GDM1 (cell line): Measurements from ENCODE around the gene PDE8A.
"Not testable (repeated sequence)": the region's sequence is repeated elsewhere in the genome, so short reads cannot be mapped to it uniquely, and the experiment has no call there.

ENCODE experiments used
- DNase-seq: peaks from one replicate; lab custom pipeline; 2025; lab: John Stamatoyannopoulos, UW

Gene PDE8A

GRCh38 chr15:85011160-85011571 is 29.5 kb downstream of the PDE8A start:
- DNase-seq: no peak

GRCh38 chr15:85011724-85012123 is 30.1 kb downstream of the PDE8A start:
- not testable (repeated sequence) for DNase-seq

- no peak for DNase-seq
These were observed 32.1 kb downstream of the PDE8A start for GRCh38 chr15:85013785-85014184.

- no peak for DNase-seq
These were observed 33.3 kb downstream of the PDE8A start for GRCh38 chr15:85014932-85015331.

- DNase-seq: no peak
These were observed 34.6 kb downstream of the PDE8A start for GRCh38 chr15:85016275-85016674.

- DNase-seq: no peak
These were observed 38.3 kb downstream of the PDE8A start for GRCh38 chr15:85019815-85020590.

- DNase-seq: no peak
These were observed 39.8 kb downstream of the PDE8A start for GRCh38 chr15:85021409-85021808.

GRCh38 chr15:85022860-85023403 is 41.3 kb downstream of the PDE8A start:
- DNase-seq: no peak

- DNase-seq: no peak
These were observed 42.3 kb downstream of the PDE8A start for GRCh38 chr15:85024003-85024402.

GRCh38 chr15:85024509-85025336 is 43.1 kb downstream of the PDE8A start:
- DNase-seq: no peak

GRCh38 chr15:85025516-85026251 is 44.0 kb downstream of the PDE8A start:
- DNase-seq: no peak

- no peak for DNase-seq
These were observed 44.8 kb downstream of the PDE8A start for GRCh38 chr15:85026304-85027032.

GRCh38 chr15:85027033-85027380 is 45.4 kb downstream of the PDE8A start:
- no peak for DNase-seq

GRCh38 chr15:85027421-85027820 is 45.8 kb downstream of the PDE8A start:
- no peak for DNase-seq

- DNase-seq: no peak
These were observed 46.8 kb downstream of the PDE8A start for GRCh38 chr15:85028416-85028815.

- DNase-seq: no peak
These were observed 47.6 kb downstream of the PDE8A start for GRCh38 chr15:85029221-85029620.

GRCh38 chr15:85030301-85030929 is 48.8 kb downstream of the PDE8A start:
- peak; percentile 20 for DNase-seq

GRCh38 chr15:85031086-85031943 is 49.7 kb downstream of the PDE8A start:
- DNase-seq: no peak

- no peak for DNase-seq
These were observed 50.4 kb downstream of the PDE8A start for GRCh38 chr15:85031944-85032558.

- DNase-seq: no peak
These were observed 51.5 kb downstream of the PDE8A start for GRCh38 chr15:85033148-85033547.
